ENCODE results near the gene DLGAP1. TPM values are rescaled to one million over a fixed set of nuclear protein-coding genes. Genes with fewer than 3 reads are reported as not detected.

DLGAP1 gene
- total and polyA plus RNA-seq, 2 of the 4 experiments (the other 2 are of a cell fraction) = under 0.01 to 0.09 TPM

DNA sequence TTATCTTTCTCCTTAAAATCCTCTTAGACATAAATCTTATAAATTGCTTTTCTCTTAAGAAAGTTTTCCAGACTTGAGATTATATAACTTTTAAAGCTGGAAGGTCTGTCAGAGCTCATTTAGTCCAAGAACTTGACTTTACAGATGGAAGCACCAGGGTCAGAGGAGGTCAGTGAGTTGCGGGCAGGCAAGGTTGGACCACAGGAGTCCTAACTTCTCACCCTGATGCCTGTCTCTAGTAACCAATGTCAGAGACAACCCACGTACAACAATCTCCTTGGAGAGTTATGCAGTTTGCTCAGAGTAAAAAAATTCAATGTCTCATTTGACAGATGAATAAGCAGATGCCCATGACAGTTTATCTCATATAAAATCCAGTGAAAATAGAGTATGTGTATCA lies 203.9 kb downstream of the DLGAP1 start:
- intact Hi-C loops (cut with micrococcal nuclease) (no loop called here), in situ Hi-C loops (cut with MboI; ENCODE audit: low sequenced_read_pairs) (loop anchor here (10.0 kb wide), 1 partner anchor 56 kb away; no protein-coding TSS in a partner anchor), dilution Hi-C loops (cut with HindIII; ENCODE audit: low sequenced_read_pairs, unreplicated experiment) (no loop called here)
- H3K4me3 ChIP-seq (ENCODE audit: insufficient read depth, low read depth, low read length) = no peak overlapping the region
- DNase-seq = no peak
- no peak overlapping the region for H3K23ac ChIP-seq (ENCODE audit: low read depth, low read length)
- H2AFZ ChIP-seq (replicated peaks; ENCODE audit: low read length, poor library complexity) = no peak overlapping the region
- no peak overlapping the region for H4K91ac ChIP-seq (ENCODE audit: insufficient read depth, low read depth, low read length)
- H3K9me1 ChIP-seq (ENCODE audit: insufficient read depth, low read length) = no peaks in the 10 kb centered on the region
- no TSS peak for BruUV-seq (replicated peaks)
- ATAC-seq (ENCODE audit: low read depth) = no peak
- H4K5ac ChIP-seq (ENCODE audit: low read depth, low read length) = no peak overlapping the region
- no peak overlapping the region for H2BK15ac ChIP-seq (ENCODE audit: low read depth, low read length)
- H2AK5ac ChIP-seq (ENCODE audit: low read depth, low read length) = no peak overlapping the region
- no peak overlapping the region for H3K4ac ChIP-seq (ENCODE audit: low read depth, low read length)
- H3K27me3 ChIP-seq (ENCODE audit: control insufficient read depth, insufficient read depth, low read length) = no peaks in the 10 kb centered on the region
- H2AK9ac ChIP-seq (replicated peaks; ENCODE audit: low read depth, low read length, poor library complexity) = no peak overlapping the region
- POLR2A ChIA-PET (ENCODE audit: unreplicated experiment) = no interaction called here
- no peaks in the 10 kb centered on the region for H3K36me3 ChIP-seq (ENCODE audit: control insufficient read depth, insufficient read depth, low read length)
- no peaks in the 10 kb centered on the region for H3K4me1 ChIP-seq (ENCODE audit: control insufficient read depth, insufficient read depth, low read length)
- no peak overlapping the region for H3K56ac ChIP-seq (ENCODE audit: extremely low read depth, insufficient read depth, low read length)
- H3K18ac ChIP-seq (ENCODE audit: low read depth, low read length) = no peak overlapping the region
- 0 out of 2 replicates have a peak, but pooled peaks cover 2% of the 10 kb centered on the region for H3K9me3 ChIP-seq (ENCODE audit: control insufficient read depth, insufficient read depth, low read length)
- H2BK5ac ChIP-seq (ENCODE audit: low read depth, low read length, poor library complexity, severe bottlenecking) = no peak overlapping the region
- H3K27ac ChIP-seq (ENCODE audit: insufficient read depth, low read length) = no peak overlapping the region
- H3K4me2 ChIP-seq (ENCODE audit: low read depth, low read length) = no peak overlapping the region
- H2BK120ac ChIP-seq (ENCODE audit: low read depth, low read length) = no peak overlapping the region
- no peak overlapping the region for H4K8ac ChIP-seq (ENCODE audit: low read depth in 2 of 2, low read length in 2 of 2)
- CTCF ChIA-PET = no interaction called here
- TF ChIP-seq MAZ (IDR thresholded peaks at IDR 0.05; ENCODE audit: borderline replicate concordance, low read depth, low read length) = no peak
- TF ChIP-seq POLR2A (IDR thresholded peaks at IDR 0.05; ENCODE audit: low read depth, low read length) = no peak
- TF ChIP-seq, protein P1, sequence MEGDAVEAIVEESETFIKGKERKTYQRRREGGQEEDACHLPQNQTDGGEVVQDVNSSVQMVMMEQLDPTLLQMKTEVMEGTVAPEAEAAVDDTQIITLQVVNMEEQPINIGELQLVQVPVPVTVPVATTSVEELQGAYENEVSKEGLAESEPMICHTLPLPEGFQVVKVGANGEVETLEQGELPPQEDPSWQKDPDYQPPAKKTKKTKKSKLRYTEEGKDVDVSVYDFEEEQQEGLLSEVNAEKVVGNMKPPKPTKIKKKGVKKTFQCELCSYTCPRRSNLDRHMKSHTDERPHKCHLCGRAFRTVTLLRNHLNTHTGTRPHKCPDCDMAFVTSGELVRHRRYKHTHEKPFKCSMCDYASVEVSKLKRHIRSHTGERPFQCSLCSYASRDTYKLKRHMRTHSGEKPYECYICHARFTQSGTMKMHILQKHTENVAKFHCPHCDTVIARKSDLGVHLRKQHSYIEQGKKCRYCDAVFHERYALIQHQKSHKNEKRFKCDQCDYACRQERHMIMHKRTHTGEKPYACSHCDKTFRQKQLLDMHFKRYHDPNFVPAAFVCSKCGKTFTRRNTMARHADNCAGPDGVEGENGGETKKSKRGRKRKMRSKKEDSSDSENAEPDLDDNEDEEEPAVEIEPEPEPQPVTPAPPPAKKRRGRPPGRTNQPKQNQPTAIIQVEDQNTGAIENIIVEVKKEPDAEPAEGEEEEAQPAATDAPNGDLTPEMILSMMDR (conservative IDR thresholded peaks at IDR 0.05; ENCODE audit: low read depth, low read length) = no peak
- TF ChIP-seq FOS (IDR thresholded peaks at IDR 0.05; ENCODE audit: low read depth, low read length) = no peak
- no peak for TF ChIP-seq RAD21 (IDR thresholded peaks at IDR 0.05; ENCODE audit: low read length)
- no peak overlapping the region for H3K9ac ChIP-seq (ENCODE audit: low read depth, low read length)
- no peak overlapping the region for H2BK20ac ChIP-seq (ENCODE audit: low read depth, low read length)
- H3K14ac ChIP-seq (replicated peaks; ENCODE audit: low read depth, low read length) = no peak overlapping the region
- H3K79me1 ChIP-seq (ENCODE audit: low read depth in 1 of 2, low read length in 2 of 2) = no peaks in the 10 kb centered on the region
- WGBS, 2 experiments (ENCODE audit: extremely low coverage in 2 of 2, insufficient read length in 1 of 2) = no CpG with 5 or more reads among the region's 2 CpGs
- no peaks in the 10 kb centered on the region for H4K20me1 ChIP-seq (ENCODE audit: insufficient read depth, low read length)
